Measurements from ENCODE around the gene TMBIM1. TPM values are rescaled to one million over a fixed set of nuclear protein-coding genes. Genes with fewer than 3 reads are reported as not detected.

Gene TMBIM1
- total and polyA plus RNA-seq, 5 donors = 64.3 to 158 (median 106) TPM

GRCh38 chr2:218291318-218292047 lies 820 bp downstream of the TMBIM1 start:
- H3K4me1 ChIP-seq (ENCODE audit: control insufficient read depth, insufficient read depth, low read length) = peaks cover 15% of the 10 kb centered on the region
- no peaks in the 10 kb centered on the region for H3K27me3 ChIP-seq (ENCODE audit: control insufficient read depth, insufficient read depth)
- WGBS = 24% methylated on average over 12 of the region's 12 CpGs
- peak overlapping the region; percentile 48 for H3K4me3 ChIP-seq (ENCODE audit: low read length)
- DNase-seq (peak in 2 of 3 donors; percentile 36 to 57), ATAC-seq (peak; percentile 1)
- peak overlapping the region; percentile 86 for H3K27ac ChIP-seq (ENCODE audit: low read length)
- intact Hi-C loops (cut with DNase I) = loop anchor here (5.0 to 10.0 kb wide), 4 partner anchors 103 to 356 kb away; partner anchors contain the start of gene CTDSP1 (in 4 of the 4)
- H3K9me3 ChIP-seq (ENCODE audit: control insufficient read depth, low read length) = no peaks in the 10 kb centered on the region

- DNase-seq (peak in 2 of 3 donors; percentile 53 to 64), ATAC-seq (no peak)
- H3K4me1 ChIP-seq (ENCODE audit: control insufficient read depth, insufficient read depth, low read length) = peaks cover 21% of the 10 kb centered on the region
- peak overlapping the region; percentile 48 for H3K4me3 ChIP-seq (ENCODE audit: low read length)
- no peaks in the 10 kb centered on the region for H3K9me3 ChIP-seq (ENCODE audit: control insufficient read depth, low read length)
- H3K27me3 ChIP-seq (ENCODE audit: control insufficient read depth, insufficient read depth) = no peaks in the 10 kb centered on the region
- 40% methylated on average over 12 of the region's 12 CpGs for WGBS
- peak overlapping the region; percentile 86 for H3K27ac ChIP-seq (ENCODE audit: low read length)
- intact Hi-C loops (cut with DNase I) = loop anchor here (5.0 to 10.0 kb wide), 4 partner anchors 104 to 357 kb away; partner anchors contain the start of gene CTDSP1 (in 4 of the 4)
Measured at GRCh38 chr2:218290316-218291261, 1.7 kb downstream of the TMBIM1 start.

GRCh38 chr2:218289639-218290315 lies 2.5 kb downstream of the TMBIM1 start:
- ATAC-seq (peak in 1 of 2 donors; percentile 5), DNase-seq (peak in 1 of 3 donors; percentile 24)
- Histone ChIP-seq H3K27ac (ENCODE audit: low read length) (peak overlapping the region; percentile 86), H3K27me3 (ENCODE audit: control insufficient read depth, insufficient read depth) (no peaks in the 10 kb centered on the region), H3K9me3 (ENCODE audit: control insufficient read depth, low read length) (no peaks in the 10 kb centered on the region), H3K4me3 (ENCODE audit: low read length) (peak overlapping the region; percentile 48), H3K4me1 (ENCODE audit: control insufficient read depth, insufficient read depth, low read length) (peaks cover 26% of the 10 kb centered on the region)
- WGBS = 35% methylated on average over 6 of the region's 6 CpGs
- intact Hi-C loops (cut with DNase I) = loop anchor here (5.0 to 10.0 kb wide), 4 partner anchors 105 to 358 kb away; partner anchors contain the start of gene CTDSP1 (in 4 of the 4)

- DNase-seq = peak; percentile 92 to 96 (median 93)
- Histone ChIP-seq H3K4me3 (ENCODE audit: low read length) (peak overlapping the region; percentile 29), H3K9me3 (ENCODE audit: control insufficient read depth, low read length) (no peaks in the 10 kb centered on the region), H3K27ac (ENCODE audit: low read length) (peak overlapping the region; percentile 100), H3K4me1 (ENCODE audit: control insufficient read depth, insufficient read depth, low read length) (peaks cover 42% of the 10 kb centered on the region), H3K27me3 (ENCODE audit: control insufficient read depth, insufficient read depth) (no peaks in the 10 kb centered on the region)
- 2% methylated on average over 11 of the region's 11 CpGs for WGBS
- intact Hi-C loops (cut with DNase I) = no loop called here
- peak; percentile 89 to 90 for ATAC-seq
Measured at GRCh38 chr2:218286570-218287459, 5.5 kb downstream of the TMBIM1 start.

- intact Hi-C loops (cut with DNase I) = no loop called here
Measured at GRCh38 chr2:218285604-218286003, 6.7 kb downstream of the TMBIM1 start.

GRCh38 chr2:218284106-218284811 lies 8.0 kb downstream of the TMBIM1 start:
- DNase-seq (peak; percentile 68 to 70 (median 69)), ATAC-seq (peak in 1 of 2 donors; percentile 4)
- intact Hi-C loops (cut with DNase I) = no loop called here
- peak overlapping the region; percentile 8 for H3K27ac ChIP-seq (ENCODE audit: low read length)
- no peaks in the 10 kb centered on the region for H3K9me3 ChIP-seq (ENCODE audit: control insufficient read depth, low read length)
- H3K4me3 ChIP-seq (ENCODE audit: low read length) = no peak overlapping the region
- peaks cover 32% of the 10 kb centered on the region for H3K4me1 ChIP-seq (ENCODE audit: control insufficient read depth, insufficient read depth, low read length)
- no peaks in the 10 kb centered on the region for H3K27me3 ChIP-seq (ENCODE audit: control insufficient read depth, insufficient read depth)
- WGBS = 64% methylated on average over 16 of the region's 16 CpGs

More at GRCh38 chr2:218285604-218286003, 6.7 kb downstream of the TMBIM1 start:
- peak; percentile 7 to 31 for ATAC-seq
- Histone ChIP-seq H3K27me3 (ENCODE audit: control insufficient read depth, insufficient read depth) (no peaks in the 10 kb centered on the region), H3K27ac (ENCODE audit: low read length) (peak overlapping the region; percentile 100), H3K4me1 (ENCODE audit: control insufficient read depth, insufficient read depth, low read length) (peaks cover 39% of the 10 kb centered on the region), H3K9me3 (ENCODE audit: control insufficient read depth, low read length) (no peaks in the 10 kb centered on the region), H3K4me3 (ENCODE audit: low read length) (no peak overlapping the region)
- peak; percentile 76 to 85 (median 82) for DNase-seq
- WGBS = 22% methylated on average over 6 of the region's 6 CpGs

- H3K27ac ChIP-seq (ENCODE audit: low read length) = peak overlapping the region; percentile 69
- ATAC-seq (no peak), DNase-seq (peak in 2 of 3 donors; percentile 60 to 71)
- peaks cover 29% of the 10 kb centered on the region for H3K4me1 ChIP-seq (ENCODE audit: control insufficient read depth, insufficient read depth, low read length)
- no peaks in the 10 kb centered on the region for H3K9me3 ChIP-seq (ENCODE audit: control insufficient read depth, low read length)
- no peak overlapping the region for H3K4me3 ChIP-seq (ENCODE audit: low read length)
- intact Hi-C loops (cut with DNase I) = no loop called here
- no peaks in the 10 kb centered on the region for H3K27me3 ChIP-seq (ENCODE audit: control insufficient read depth, insufficient read depth)
- WGBS = 52% methylated on average over 17 of the region's 17 CpGs
Measured at GRCh38 chr2:218282173-218282991, 9.9 kb downstream of the TMBIM1 start.

GRCh38 chr2:218281449-218281848 lies 10.9 kb downstream of the TMBIM1 start:
- no peak for ATAC-seq
- 49% methylated on average over 3 of the region's 3 CpGs for WGBS

More at GRCh38 chr2:218281449-218281848, 10.9 kb downstream of the TMBIM1 start:
- no peak overlapping the region for H3K4me3 ChIP-seq (ENCODE audit: low read length)
- H3K4me1 ChIP-seq (ENCODE audit: control insufficient read depth, insufficient read depth, low read length) = peaks cover 27% of the 10 kb centered on the region
- H3K9me3 ChIP-seq (ENCODE audit: control insufficient read depth, low read length) = no peaks in the 10 kb centered on the region
- H3K27ac ChIP-seq (ENCODE audit: low read length) = peak overlapping the region; percentile 69
- intact Hi-C loops (cut with DNase I) = no loop called here
- DNase-seq = no peak
- H3K27me3 ChIP-seq (ENCODE audit: control insufficient read depth, insufficient read depth) = no peaks in the 10 kb centered on the region

Data from right cardiac atrium (tissue), 5 donors.